Spleen (tissue), 13 donors: ENCODE measurements around the gene NLRP13. TPM values are rescaled to one million over a fixed set of nuclear protein-coding genes. Genes with fewer than 3 reads are reported as not detected.

ENCODE experiments used
- DNase-seq: peaks from one replicate; pipeline ENCODE4 v3.0.0-alpha.2; 2020
- H3K27ac ChIP-seq, 8 donors: fragments of 200-600 bp; sonication (generic) in 7 of 8; 1 replicate in 4 of 8; 2 replicates in 4 of 8; pipeline versions ENCODE4 v1.5.0 to v1.8.0; 2016 to 2021; ENCODE audit warnings: inconsistent platforms in 4 of 8, mild to moderate bottlenecking in 4 of 8, moderate library complexity in 1 of 8
- H3K27me3 ChIP-seq, 7 donors: fragments of 200-600 bp; sonication (generic) in 6 of 7; replicated peaks in 1 of 7; 1 replicate in 4 of 7; 2 replicates in 3 of 7; pipeline versions ENCODE4 v1.5.0 to v1.8.0; 2016 to 2021; ENCODE audit warnings: inconsistent platforms in 3 of 7, mild to moderate bottlenecking in 1 of 7
- H3K36me3 ChIP-seq, 6 donors: fragments of 200-600 bp; sonication (generic) in 5 of 6; 1 replicate in 4 of 6; 2 replicates in 2 of 6; pipeline versions ENCODE4 v1.5.0 to v1.8.0; 2016 to 2021; ENCODE audit warnings: inconsistent platforms in 2 of 6
- H3K4me1 ChIP-seq, 6 donors: fragments of 200-600 bp; sonication (generic) in 5 of 6; 1 replicate in 3 of 6; 2 replicates in 3 of 6; pipeline versions ENCODE4 v1.5.0 to v1.8.0; 2016 to 2021; ENCODE audit warnings: inconsistent platforms in 3 of 6
- H3K4me3 ChIP-seq, 8 donors: fragments of 200-600 bp; sonication (generic) in 7 of 8; 1 replicate in 4 of 8; 2 replicates in 4 of 8; pipeline versions ENCODE4 v1.5.0 to v1.8.0; 2016 to 2021; ENCODE audit warnings: inconsistent platforms in 4 of 8, mild to moderate bottlenecking in 4 of 8, moderate library complexity in 2 of 8
- H3K9me3 ChIP-seq, 8 donors: fragments of 200-600 bp; sonication (generic) in 7 of 8; 1 replicate in 4 of 8; 2 replicates in 4 of 8; pipeline versions ENCODE4 v1.5.0 to v1.8.0; 2016 to 2021; ENCODE audit warnings: inconsistent platforms in 4 of 8
- POLR2A ChIP-seq, 3 donors: fragments of 450-650 bp; IDR thresholded peaks; one replicate each; pipeline ENCODE4 v1.5.1; 2017; ENCODE audit warnings: antibody characterized with exemption in 3 of 3, mild to moderate bottlenecking in 1 of 3
- POLR2AphosphoS5 ChIP-seq, 3 donors: sonication (generic); formaldehyde crosslinking; IDR thresholded peaks; one replicate each; pipeline ENCODE4 v1.5.1; 2017; ENCODE audit warnings: antibody characterized with exemption in 3 of 3
- WGBS, 5 donors: extraction: QIAGEN DNeasy Blood & Tissue Kit in 3 of 5; methylation state at CpG; one replicate each; pipeline versions ENCODE4 v1.1.5 to v1.1.7; 2013 to 2018; 5-methylcytosine and 5-hydroxymethylcytosine counted together
- intact Hi-C: fragments of 100-400 bp; cut with DNase I; formaldehyde crosslinking; loops from one replicate; pipeline ENCODE4 v1.15.0; 2023; ENCODE audit warnings: low total_unique reads
- long read RNA-seq, 2 donors: transcript quantifications; one replicate each; lab custom pipeline, GENCODE V29; 2026
- polyA plus RNA-seq, 3 donors: library from polyadenylated mRNA; stranded (reverse); fragments of 200-250 nt; gene quantifications; one replicate each; pipeline ENCODE4 v1.2.1, GENCODE V29; 2013
- total RNA-seq, 7 donors: library from RNA; depleted of rRNA in 3 of 7; stranded (reverse); fragments of >200 nt in 3 of 7; fragmentation: NEBNext Ultra II Directional in 4 of 7; extraction: Animal tissue kit (Norgen Biotek cat#: 25700) in 4 of 7; gene quantifications; one replicate each; pipeline versions ENCODE4 v1.1.0 to v1.2.1, GENCODE V29; 2016 to 2021
- TF ChIP-seq, protein P1 (sequence below), 11 experiments: fragments of 200-600 bp in 7 of 11; fragments of 450-650 bp in 4 of 11; sonication (generic) in 4 of 11; IDR thresholded peaks in 8 of 11; conservative IDR thresholded peaks in 3 of 11; 1 replicate in 7 of 11; 2 replicates in 4 of 11; pipeline versions ENCODE4 v1.4.0 to v1.8.0; 2016 to 2021; ENCODE audit warnings: antibody characterized with exemption in 11 of 11, inconsistent platforms in 4 of 11, mild to moderate bottlenecking in 1 of 11
- donor health status: healthy with polysubstance abuse.
- donor health status: DM: no; HTN: no; CAD: no; lungs with moderate emphysema.
- donor health status: DM: no; HTN: no; CAD: no.
- donor health status: Bipolar disorder and iron deficiency.
- donor health status: healthy.
- donor health status: DM: no; HTN: no; CAD: no.
- donor health status: DM: yes; HTN: yes; CAD: no.

Gene NLRP13, protein sequence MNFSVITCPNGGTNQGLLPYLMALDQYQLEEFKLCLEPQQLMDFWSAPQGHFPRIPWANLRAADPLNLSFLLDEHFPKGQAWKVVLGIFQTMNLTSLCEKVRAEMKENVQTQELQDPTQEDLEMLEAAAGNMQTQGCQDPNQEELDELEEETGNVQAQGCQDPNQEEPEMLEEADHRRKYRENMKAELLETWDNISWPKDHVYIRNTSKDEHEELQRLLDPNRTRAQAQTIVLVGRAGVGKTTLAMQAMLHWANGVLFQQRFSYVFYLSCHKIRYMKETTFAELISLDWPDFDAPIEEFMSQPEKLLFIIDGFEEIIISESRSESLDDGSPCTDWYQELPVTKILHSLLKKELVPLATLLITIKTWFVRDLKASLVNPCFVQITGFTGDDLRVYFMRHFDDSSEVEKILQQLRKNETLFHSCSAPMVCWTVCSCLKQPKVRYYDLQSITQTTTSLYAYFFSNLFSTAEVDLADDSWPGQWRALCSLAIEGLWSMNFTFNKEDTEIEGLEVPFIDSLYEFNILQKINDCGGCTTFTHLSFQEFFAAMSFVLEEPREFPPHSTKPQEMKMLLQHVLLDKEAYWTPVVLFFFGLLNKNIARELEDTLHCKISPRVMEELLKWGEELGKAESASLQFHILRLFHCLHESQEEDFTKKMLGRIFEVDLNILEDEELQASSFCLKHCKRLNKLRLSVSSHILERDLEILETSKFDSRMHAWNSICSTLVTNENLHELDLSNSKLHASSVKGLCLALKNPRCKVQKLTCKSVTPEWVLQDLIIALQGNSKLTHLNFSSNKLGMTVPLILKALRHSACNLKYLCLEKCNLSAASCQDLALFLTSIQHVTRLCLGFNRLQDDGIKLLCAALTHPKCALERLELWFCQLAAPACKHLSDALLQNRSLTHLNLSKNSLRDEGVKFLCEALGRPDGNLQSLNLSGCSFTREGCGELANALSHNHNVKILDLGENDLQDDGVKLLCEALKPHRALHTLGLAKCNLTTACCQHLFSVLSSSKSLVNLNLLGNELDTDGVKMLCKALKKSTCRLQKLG
- not detected for total RNA-seq
- not detected for polyA plus RNA-seq
- long read RNA-seq, donor 1, result 0 reads
- long read RNA-seq, donor 2, result 0 reads

DNA sequence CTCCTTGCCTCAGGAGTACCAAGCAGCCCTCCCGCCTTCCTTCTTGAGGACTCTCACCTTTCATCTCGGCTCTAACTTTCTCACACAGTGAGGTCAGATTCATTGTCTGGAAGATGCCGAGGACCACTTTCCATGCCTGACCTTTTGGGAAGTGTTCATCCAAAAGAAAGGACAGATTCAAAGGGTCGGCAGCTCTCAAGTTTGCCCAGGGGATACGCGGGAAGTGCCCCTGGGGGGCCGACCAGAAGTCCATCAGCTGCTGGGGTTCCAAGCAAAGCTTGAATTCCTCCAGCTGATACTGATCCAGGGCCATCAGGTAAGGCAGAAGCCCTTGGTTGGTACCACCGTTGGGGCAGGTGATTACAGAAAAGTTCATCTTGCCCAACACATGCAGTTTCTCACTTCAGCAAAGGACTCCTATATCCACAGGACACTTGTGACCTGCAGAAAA lies at the start of gene NLRP13:
Gene NLRP13, minus strand, starts transcription at position 401 of the 451 bp plus-strand sequence. Its CDS starts 25 bp downstream, at position 376.
- TF ChIP-seq POLR2AphosphoS5 (IDR thresholded peaks at IDR 0.05), result no peak
- no peaks in the 10 kb centered on the region for H3K36me3 ChIP-seq
- peaks cover 0 to 31% (median 6%) of the 10 kb centered on the region in 8 donors for H3K9me3 ChIP-seq
- no peaks in the 10 kb centered on the region for H3K4me1 ChIP-seq
- no peak for DNase-seq
- no peak within 1 kb of the TSS for H3K4me3 ChIP-seq
- intact Hi-C loops, result no loop called here
- no peak within 1 kb of the TSS for H3K27ac ChIP-seq
- H3K27me3 ChIP-seq, result peaks cover 0 to 11% (median 0%) of the 10 kb centered on the region in 7 donors
- WGBS, 5 donors, result 86 to 92% (median 87%) methylated on average over 8 of the region's 8 CpGs

DNA sequence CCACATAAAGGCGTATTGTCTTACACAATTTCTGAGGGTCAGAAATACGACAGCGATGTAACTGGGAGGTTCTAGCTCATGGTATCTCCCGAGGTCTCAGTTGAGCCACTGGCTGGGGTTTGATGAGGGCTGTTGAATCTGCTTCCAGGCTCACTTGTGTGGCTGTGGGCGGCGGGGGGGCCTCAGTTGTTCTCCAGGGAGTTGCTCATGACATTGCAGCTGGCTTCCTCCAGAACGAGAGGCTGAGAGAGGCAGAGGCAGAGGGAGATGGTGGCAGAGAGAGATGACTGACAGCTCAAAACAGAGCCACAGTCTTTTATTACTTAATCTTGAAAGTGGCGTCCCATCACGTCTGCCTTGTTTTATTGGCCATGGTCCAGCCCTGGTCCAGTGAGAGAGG lies 48.3 kb upstream of the NLRP13 start:
- Histone ChIP-seq H3K9me3 (peaks cover 0 to 46% (median 27%) of the 10 kb centered on the region in 8 donors), H3K4me1 (no peaks in the 10 kb centered on the region), H3K27ac (no peak overlapping the region), H3K27me3 (peaks cover 0 to 19% (median 0%) of the 10 kb centered on the region in 7 donors), H3K36me3 (no peaks in the 10 kb centered on the region), H3K4me3 (no peak overlapping the region)
- TF ChIP-seq, protein P1, sequence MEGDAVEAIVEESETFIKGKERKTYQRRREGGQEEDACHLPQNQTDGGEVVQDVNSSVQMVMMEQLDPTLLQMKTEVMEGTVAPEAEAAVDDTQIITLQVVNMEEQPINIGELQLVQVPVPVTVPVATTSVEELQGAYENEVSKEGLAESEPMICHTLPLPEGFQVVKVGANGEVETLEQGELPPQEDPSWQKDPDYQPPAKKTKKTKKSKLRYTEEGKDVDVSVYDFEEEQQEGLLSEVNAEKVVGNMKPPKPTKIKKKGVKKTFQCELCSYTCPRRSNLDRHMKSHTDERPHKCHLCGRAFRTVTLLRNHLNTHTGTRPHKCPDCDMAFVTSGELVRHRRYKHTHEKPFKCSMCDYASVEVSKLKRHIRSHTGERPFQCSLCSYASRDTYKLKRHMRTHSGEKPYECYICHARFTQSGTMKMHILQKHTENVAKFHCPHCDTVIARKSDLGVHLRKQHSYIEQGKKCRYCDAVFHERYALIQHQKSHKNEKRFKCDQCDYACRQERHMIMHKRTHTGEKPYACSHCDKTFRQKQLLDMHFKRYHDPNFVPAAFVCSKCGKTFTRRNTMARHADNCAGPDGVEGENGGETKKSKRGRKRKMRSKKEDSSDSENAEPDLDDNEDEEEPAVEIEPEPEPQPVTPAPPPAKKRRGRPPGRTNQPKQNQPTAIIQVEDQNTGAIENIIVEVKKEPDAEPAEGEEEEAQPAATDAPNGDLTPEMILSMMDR (IDR thresholded peaks at IDR 0.05 in 8 of 11, conservative IDR thresholded peaks at IDR 0.05 in 3 of 11), result no peak
- WGBS, 5 donors, result 75 to 81% (median 80%) methylated on average over 8 to 9 of the region's 9 CpGs
- intact Hi-C loops, result no loop called here
- DNase-seq, result no peak

DNA sequence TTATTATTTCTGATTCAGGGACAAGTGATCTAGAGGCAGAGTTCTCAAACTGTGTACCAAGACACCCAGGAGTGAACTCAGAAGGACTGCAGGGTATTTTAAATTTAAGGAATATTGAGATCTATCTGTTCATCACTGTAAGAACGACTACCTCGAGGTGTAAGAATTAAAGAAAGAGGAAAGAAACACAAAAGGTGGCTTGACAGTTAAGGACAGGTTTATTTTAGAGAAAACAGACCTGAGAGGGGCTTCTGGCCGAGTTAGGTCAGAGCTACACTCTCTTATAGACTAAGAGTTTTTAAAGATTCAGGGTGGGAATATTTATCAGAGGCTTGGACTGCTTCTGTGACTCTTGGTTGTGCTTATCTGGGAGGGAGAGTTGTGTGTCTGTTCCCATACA lies 41.8 kb upstream of the NLRP13 start:
- peaks cover 0 to 56% (median 8%) of the 10 kb centered on the region in 8 donors for H3K9me3 ChIP-seq
- 38 to 52% (median 41%) methylated on average over 3 of the region's 3 CpGs for WGBS, 5 donors
- peaks cover 0 to 8% (median 0%) of the 10 kb centered on the region in 7 donors for H3K27me3 ChIP-seq
- no peaks in the 10 kb centered on the region for H3K4me1 ChIP-seq
- TF ChIP-seq, protein P1 (IDR thresholded peaks at IDR 0.05 in 8 of 11, conservative IDR thresholded peaks at IDR 0.05 in 3 of 11), result no peak
- TF ChIP-seq POLR2AphosphoS5 (IDR thresholded peaks at IDR 0.05), result no peak
- TF ChIP-seq POLR2A (IDR thresholded peaks at IDR 0.05), result no peak
- H3K36me3 ChIP-seq, result no peaks in the 10 kb centered on the region
- intact Hi-C loops, result no loop called here
- no peak overlapping the region for H3K27ac ChIP-seq
- no peak for DNase-seq
- no peak overlapping the region for H3K4me3 ChIP-seq

DNA sequence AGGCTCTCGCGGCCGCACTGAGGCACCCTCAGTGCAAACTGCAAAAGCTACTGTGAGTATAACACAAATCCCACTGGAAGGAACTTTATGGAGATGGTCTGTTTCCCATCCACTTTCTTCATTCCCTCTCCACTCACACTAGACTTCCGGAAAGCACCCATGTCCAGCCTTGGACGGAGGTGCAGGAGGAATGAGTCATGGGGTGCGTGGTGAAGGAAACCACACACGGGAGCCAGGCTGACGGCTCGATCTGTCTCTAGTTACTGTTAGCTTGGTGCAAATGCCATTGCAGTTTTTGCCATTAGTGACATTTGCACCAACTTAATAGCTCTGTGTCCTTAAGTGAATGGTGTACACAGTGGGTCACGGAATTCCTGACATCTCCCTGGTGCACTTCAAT lies 30.1 kb upstream of the NLRP13 start:
- H3K36me3 ChIP-seq, result no peaks in the 10 kb centered on the region
- peaks cover 0 to 44% (median 1%) of the 10 kb centered on the region in 8 donors for H3K9me3 ChIP-seq
- no peaks in the 10 kb centered on the region for H3K4me1 ChIP-seq
- TF ChIP-seq, protein P1 (IDR thresholded peaks at IDR 0.05 in 8 of 11, conservative IDR thresholded peaks at IDR 0.05 in 3 of 11), result no peak
- TF ChIP-seq POLR2A (IDR thresholded peaks at IDR 0.05) (no peak), POLR2AphosphoS5 (IDR thresholded peaks at IDR 0.05) (no peak)
- DNase-seq, result no peak
- no peak overlapping the region for H3K27ac ChIP-seq
- intact Hi-C loops, result no loop called here
- no peak overlapping the region for H3K4me3 ChIP-seq
- 89 to 97% (median 92%) methylated on average over 10 of the region's 10 CpGs for WGBS, 5 donors
- no peaks in the 10 kb centered on the region for H3K27me3 ChIP-seq
